GM12875 (cell line): Measurements from ENCODE around the gene TMEM184A.

ENCODE experiments used
- H3K4me3 ChIP-seq: one replicate; pipeline ENCODE4 v1.5.1; 2011; ENCODE audit warnings: low read depth, low read length, control low read depth
- TF ChIP-seq, protein P1 (sequence below): IDR thresholded peaks from 2 replicates; pipeline ENCODE4 v1.5.1; 2011; ENCODE audit warnings: low read depth, mild to moderate bottlenecking, control low read depth, inconsistent platforms, low read length, moderate library complexity, borderline replicate concordance; ENCODE audit not compliant: insufficient read depth

Gene TMEM184A

DNA sequence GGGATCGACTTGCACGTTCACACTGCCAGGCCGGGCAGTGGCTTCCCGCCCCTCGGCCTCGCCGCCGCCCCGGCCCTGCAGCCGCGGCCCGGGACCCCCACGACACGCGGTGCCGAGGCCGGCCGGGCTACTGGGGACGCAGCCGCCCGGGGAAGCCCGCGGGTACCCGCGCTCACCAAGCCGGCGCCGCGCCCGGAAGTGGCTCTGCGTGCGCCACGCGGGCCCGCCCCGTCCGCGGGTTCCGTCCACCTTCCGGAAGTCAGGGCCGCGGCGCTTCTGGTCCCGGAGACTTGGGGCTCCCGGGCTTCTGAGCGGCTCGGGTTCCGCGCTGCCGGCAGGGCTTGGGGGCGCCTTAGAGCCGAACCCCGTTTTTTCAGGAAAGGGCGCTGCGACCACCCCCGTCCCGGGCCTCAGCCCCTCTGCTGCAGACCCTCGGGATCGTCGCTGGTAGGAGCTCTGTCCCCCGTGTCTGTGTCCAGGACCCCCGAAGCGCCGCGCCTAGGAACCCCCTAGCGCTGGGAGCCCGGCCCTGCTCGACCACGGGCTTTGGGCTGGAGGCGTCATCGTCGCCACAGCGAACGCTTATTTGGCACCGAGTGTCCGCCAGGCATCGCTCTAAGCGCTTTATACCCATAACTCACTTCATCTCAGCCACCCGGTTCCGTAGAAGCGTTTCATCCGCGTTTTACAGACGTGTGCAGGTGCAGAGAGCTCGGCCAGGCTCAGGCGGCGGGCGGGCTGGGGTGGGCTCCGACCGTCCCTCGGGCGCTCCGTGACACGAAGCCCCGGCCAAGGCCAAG lies 14.0 kb upstream of the TMEM184A start, which contains the start of gene PSMG3:
TSS of gene PSMG3 (minus strand) at position 200 of the 800 bp plus-strand sequence. CDS start 693 bp downstream, outside the sequence.
- peak within 1 kb of the TSS; percentile 93 for H3K4me3 ChIP-seq
- TF ChIP-seq, protein P1, sequence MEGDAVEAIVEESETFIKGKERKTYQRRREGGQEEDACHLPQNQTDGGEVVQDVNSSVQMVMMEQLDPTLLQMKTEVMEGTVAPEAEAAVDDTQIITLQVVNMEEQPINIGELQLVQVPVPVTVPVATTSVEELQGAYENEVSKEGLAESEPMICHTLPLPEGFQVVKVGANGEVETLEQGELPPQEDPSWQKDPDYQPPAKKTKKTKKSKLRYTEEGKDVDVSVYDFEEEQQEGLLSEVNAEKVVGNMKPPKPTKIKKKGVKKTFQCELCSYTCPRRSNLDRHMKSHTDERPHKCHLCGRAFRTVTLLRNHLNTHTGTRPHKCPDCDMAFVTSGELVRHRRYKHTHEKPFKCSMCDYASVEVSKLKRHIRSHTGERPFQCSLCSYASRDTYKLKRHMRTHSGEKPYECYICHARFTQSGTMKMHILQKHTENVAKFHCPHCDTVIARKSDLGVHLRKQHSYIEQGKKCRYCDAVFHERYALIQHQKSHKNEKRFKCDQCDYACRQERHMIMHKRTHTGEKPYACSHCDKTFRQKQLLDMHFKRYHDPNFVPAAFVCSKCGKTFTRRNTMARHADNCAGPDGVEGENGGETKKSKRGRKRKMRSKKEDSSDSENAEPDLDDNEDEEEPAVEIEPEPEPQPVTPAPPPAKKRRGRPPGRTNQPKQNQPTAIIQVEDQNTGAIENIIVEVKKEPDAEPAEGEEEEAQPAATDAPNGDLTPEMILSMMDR, result peak; percentile 15; the same call in 1 of the 2 replicates

DNA sequence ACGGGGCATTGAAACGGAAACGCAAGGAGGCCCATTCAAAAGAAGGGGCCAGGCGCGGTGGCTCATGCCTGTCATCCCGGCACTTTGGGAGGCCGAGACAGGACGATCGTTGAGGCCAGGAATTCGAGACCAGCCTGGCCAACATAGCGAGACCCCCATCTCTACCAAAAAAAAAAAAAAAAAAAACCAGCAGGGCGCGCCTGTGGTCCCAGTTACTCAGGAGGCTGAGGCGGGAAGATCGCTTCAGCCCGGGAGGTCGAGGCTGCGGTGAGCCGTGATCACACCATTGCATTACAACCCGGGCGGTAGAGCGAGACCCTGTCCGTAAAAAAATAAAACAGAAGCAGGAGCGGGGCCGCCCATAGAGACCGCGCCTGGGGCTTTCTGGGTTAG lies 13.4 kb upstream of the TMEM184A start:
- peak overlapping the region; percentile 80 for H3K4me3 ChIP-seq
- TF ChIP-seq, protein P1, result no peak

DNA sequence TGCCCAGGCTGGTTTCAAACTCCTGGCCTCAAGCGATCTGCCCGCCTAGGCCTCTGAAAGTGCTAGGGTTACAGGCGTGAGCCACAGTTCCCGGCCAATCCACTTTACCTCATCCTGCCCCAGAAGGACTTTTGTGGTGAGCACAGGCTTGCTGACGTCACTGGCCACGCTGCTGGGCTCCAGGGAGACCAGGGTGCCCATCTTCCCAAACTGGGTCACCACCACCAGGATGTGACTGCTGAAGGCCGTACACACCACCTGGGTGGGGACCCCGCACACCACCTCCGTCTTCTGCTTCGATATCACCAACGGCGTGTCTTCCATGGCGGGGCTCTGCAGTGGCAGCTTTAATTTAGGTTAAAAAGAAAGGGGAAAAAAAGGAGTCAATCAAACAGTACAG lies 13.0 kb upstream of the TMEM184A start:
- peak overlapping the region; percentile 80 for H3K4me3 ChIP-seq
- TF ChIP-seq, protein P1, result no peak

DNA sequence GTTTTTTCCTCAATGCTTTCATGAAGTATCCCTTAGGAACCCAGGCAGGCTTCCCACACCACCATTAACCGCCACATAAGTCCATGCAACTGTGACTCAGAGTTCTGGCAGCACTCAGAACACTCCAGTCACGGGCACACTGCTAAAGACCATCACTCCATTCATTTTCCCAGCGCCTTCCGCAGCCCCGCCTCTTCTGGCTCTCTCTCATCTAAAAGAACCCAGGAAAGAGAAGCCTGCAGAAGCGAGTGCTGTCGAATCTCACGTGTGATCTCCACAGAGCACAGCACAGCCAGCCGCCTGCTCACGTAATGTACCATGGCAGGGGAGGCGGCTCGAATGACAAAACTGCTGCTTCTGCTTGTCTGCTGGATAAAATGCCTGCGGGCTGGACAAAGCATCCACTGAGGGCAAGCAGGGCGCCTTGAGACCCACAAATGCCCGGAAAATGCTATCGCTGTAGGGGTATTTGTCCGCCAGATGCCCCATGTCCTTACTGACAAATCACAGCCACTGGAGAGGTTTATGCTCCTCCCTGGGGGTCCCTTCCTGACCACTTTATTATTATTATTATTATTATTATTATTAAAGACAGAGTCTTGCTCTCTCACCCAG lies 12.0 kb upstream of the TMEM184A start:
- H3K4me3 ChIP-seq, result no peak overlapping the region
- TF ChIP-seq, protein P1, result no peak

DNA sequence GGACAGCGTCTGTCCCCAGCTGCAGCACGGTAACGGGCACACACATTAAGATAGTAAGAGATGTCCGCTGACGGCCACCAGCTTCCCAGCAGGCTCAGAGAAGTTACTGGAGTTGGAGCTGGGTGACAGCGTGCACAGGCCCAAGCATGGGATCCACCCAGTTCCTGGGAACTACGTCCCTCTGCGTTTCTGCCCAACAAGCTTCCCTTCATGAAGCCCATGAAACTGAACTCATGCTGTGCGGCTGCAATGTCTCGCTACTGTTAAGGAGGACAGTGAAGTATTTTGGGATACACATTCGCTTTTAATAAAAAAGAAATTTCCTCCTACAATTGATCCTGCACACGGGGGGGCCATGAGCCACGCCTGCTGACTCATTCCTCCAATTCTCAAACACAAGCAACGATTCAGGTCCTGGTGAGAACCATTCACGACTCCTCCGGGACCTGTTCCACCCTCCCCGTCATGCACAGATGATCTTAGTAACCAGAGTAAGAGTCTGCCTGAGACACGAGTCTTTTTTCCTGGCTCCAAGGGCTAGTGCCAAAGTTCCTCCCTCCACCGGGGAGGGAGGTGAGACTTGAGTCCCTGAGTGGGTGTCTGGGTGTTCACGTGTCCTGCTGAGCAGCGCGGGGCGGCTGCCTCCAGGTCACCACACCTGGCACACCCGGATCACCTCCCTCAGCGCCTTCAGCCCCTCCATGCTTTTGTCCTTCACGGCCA lies 11.2 kb upstream of the TMEM184A start:
- TF ChIP-seq, protein P1, result no peak
- H3K4me3 ChIP-seq, result no peak overlapping the region

DNA sequence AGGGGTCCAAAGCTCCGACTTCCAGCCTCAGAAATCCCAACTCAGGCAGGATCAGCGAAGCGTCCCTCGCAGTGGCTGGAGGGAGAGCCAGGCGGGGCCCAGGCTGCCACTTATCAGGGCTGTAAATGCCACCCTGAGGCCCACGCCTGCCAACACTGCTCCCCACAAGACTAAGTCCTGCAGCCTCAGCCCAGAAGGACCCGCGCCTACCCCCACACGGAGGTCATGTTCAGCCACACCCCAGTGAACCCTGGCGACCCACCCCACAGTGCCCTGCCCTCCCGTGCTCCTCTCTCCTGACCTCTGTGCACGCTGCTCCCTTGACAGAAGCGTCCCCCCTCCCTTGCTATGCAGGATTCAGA lies 10.7 kb upstream of the TMEM184A start:
- TF ChIP-seq, protein P1, result no peak
- H3K4me3 ChIP-seq, result no peak overlapping the region
